Panc1 (cell line): ENCODE data around the gene KCNF1.

Source experiments
- CTCF ChIP-seq: fragments of 450-650 bp; IDR thresholded peaks from 2 replicates; pipeline ENCODE4 v1.5.1; 2017; ENCODE audit warnings: mild to moderate bottlenecking
- POLR2AphosphoS5 ChIP-seq: IDR thresholded peaks from 2 replicates; pipeline ENCODE4 v1.6.1; 2012; ENCODE audit warnings: mild to moderate bottlenecking, low read depth, low read length, moderate library complexity
- TF ChIP-seq, protein P1 (sequence below), 2 experiments: IDR thresholded peaks; 2 replicates each; pipeline ENCODE4 v1.6.1; 2011 to 2012; ENCODE audit warnings: low read depth in 2 of 2, control low read depth in 1 of 2, low read length in 1 of 2, mild to moderate bottlenecking in 1 of 2, moderate library complexity in 1 of 2; ENCODE audit not compliant: insufficient read depth in 1 of 2

DNA sequence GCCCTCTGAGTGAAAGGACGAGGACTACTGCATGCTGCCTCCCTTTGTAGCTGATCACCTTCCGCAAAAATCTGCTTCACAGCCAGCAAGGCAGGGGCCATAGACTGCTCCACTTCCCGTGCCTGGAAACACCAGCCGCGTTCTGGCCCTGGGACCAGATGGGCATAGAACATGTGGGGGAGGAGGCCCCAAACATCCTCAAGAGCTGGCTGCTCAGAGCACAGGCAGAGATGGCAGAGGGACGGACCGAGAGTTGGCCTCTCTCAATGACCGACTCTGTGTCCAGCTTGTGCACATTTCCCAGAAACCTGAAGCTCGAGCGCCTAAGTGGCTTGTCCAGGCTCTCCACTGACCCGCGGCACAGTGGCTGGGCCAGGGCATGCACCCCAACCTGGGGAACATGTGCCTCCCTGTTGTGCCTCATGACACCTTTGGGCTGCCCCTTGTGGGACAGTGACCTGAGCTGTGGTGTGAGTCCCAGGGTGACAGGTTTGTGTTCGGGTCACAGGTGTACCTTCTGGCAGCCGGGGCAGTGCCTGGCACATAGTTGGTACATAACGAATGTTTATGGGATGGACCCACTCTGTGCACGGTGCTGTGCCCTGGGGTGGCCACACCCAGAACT is 9.1 kb downstream of the KCNF1 start:
- no peak for TF ChIP-seq CTCF
- TF ChIP-seq POLR2AphosphoS5, result no peak
- TF ChIP-seq, protein P1, sequence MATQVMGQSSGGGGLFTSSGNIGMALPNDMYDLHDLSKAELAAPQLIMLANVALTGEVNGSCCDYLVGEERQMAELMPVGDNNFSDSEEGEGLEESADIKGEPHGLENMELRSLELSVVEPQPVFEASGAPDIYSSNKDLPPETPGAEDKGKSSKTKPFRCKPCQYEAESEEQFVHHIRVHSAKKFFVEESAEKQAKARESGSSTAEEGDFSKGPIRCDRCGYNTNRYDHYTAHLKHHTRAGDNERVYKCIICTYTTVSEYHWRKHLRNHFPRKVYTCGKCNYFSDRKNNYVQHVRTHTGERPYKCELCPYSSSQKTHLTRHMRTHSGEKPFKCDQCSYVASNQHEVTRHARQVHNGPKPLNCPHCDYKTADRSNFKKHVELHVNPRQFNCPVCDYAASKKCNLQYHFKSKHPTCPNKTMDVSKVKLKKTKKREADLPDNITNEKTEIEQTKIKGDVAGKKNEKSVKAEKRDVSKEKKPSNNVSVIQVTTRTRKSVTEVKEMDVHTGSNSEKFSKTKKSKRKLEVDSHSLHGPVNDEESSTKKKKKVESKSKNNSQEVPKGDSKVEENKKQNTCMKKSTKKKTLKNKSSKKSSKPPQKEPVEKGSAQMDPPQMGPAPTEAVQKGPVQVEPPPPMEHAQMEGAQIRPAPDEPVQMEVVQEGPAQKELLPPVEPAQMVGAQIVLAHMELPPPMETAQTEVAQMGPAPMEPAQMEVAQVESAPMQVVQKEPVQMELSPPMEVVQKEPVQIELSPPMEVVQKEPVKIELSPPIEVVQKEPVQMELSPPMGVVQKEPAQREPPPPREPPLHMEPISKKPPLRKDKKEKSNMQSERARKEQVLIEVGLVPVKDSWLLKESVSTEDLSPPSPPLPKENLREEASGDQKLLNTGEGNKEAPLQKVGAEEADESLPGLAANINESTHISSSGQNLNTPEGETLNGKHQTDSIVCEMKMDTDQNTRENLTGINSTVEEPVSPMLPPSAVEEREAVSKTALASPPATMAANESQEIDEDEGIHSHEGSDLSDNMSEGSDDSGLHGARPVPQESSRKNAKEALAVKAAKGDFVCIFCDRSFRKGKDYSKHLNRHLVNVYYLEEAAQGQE (IDR thresholded peaks at IDR 0.05; ENCODE audit: insufficient read depth in 1 of 2, low read depth in 2 of 2, low read length in 1 of 2), result no peak
